H1 (cell line): ENCODE results near the gene THYN1. TPM values are rescaled to one million over a fixed set of nuclear protein-coding genes. Genes with fewer than 3 reads are reported as not detected.

ENCODE experiments used
- BRCA1 ChIP-seq: IDR thresholded peaks from 2 replicates; pipeline ENCODE4 v1.6.1; 2012; ENCODE audit warnings: low read depth, low read length, improper control_type of control experiment
- POLR2AphosphoS5 ChIP-seq: IDR thresholded peaks from 2 replicates; pipeline ENCODE4 v1.6.1; 2011; ENCODE audit warnings: low read depth, low read length
- RNF2 ChIP-seq: fragments of 200-900, 300-1000 bp; sonication (generic); IDR thresholded peaks from 2 replicates; pipeline ENCODE4 v1.7.1; 2016; ENCODE audit warnings: borderline replicate concordance, low read depth, mild to moderate bottlenecking, antibody characterized with exemption, low read length; ENCODE audit not compliant: poor library complexity, severe bottlenecking; ENCODE audit errors: missing control alignments
- polyA plus RNA-seq, 7 experiments: library from polyadenylated mRNA; depleted of rRNA in 3 of 7; stranded (reverse) in 5 of 7; unstranded in 2 of 7; fragments of >200 nt in 5 of 7; fragments of 200-250 nt in 2 of 7; gene quantifications; 1 replicate in 5 of 7; 2 replicates in 1 of 7; 4 replicates in 1 of 7; pipeline versions ENCODE4 v1.2.1 to v1.2.3, GENCODE V29; 2011 to 2013; ENCODE audit warnings: missing spikeins in 2 of 7, mixed read lengths in 2 of 7
- total RNA-seq: library from RNA; stranded (reverse); fragmentation: NEBNext Ultra II Directional; extraction: Animal tissue kit (Norgen Biotek cat#: 25700); gene quantifications from 2 replicates; pipeline ENCODE4 v1.2.1, GENCODE V29; 2021

THYN1 gene
- total and polyA plus RNA-seq, 2 of the 8 experiments (the other 6 are each of a cell fraction or from before 2014, with no cell fraction given), result 77.3 to 95.1 TPM

- TF ChIP-seq RNF2 (no peak), BRCA1 (no peak), POLR2AphosphoS5 (no peak)
Measured at GRCh38 chr11:134290646-134291045, 37.5 kb upstream of the THYN1 start (continued).
